BE2C (cell line): Measurements from ENCODE around the gene HDAC3. TPM values are rescaled to one million over a fixed set of nuclear protein-coding genes. Genes with fewer than 3 reads are reported as not detected.
A peak's percentile ranks its signal among the peaks of the same experiment; 100 is the strongest.

ENCODE experiments used
- DNase-seq: peaks from one replicate; pipeline ENCODE4 v3.0.0-alpha.2; 2020
- H3K27me3 ChIP-seq: fragments of 250-450 bp; sonication (Bioruptor Pico); 2 replicates; pipeline ENCODE4 v1.5.1; 2020; ENCODE audit warnings: mild to moderate bottlenecking
- H3K36me3 ChIP-seq: fragments of 250-450 bp; sonication (Bioruptor Pico); 2 replicates; pipeline ENCODE4 v1.5.1; 2020; ENCODE audit warnings: mild to moderate bottlenecking
- H3K4me1 ChIP-seq: fragments of 250-450 bp; sonication (Bioruptor Pico); 2 replicates; pipeline ENCODE4 v1.5.1; 2020
- H3K4me3 ChIP-seq: 2 replicates; pipeline ENCODE4 v1.5.1; 2011; ENCODE audit warnings: low read depth, low read length
- H3K9me3 ChIP-seq: fragments of 250-450 bp; sonication (Bioruptor Pico); 2 replicates; pipeline ENCODE4 v1.5.1; 2020
- polyA plus RNA-seq: library from polyadenylated mRNA; unstranded; fragments of >200 nt; gene quantifications from one replicate; pipeline ENCODE4 v1.2.1, GENCODE V29; 2012; ENCODE audit warnings: low read depth, missing spikeins; ENCODE audit not compliant: insufficient read length, insufficient read depth
- TF ChIP-seq, protein P1 (sequence below): IDR thresholded peaks from 2 replicates; pipeline ENCODE4 v1.5.1; 2012; ENCODE audit warnings: mild to moderate bottlenecking, low read depth, low read length

HDAC3 gene
- 109 TPM for polyA plus RNA-seq

DNA sequence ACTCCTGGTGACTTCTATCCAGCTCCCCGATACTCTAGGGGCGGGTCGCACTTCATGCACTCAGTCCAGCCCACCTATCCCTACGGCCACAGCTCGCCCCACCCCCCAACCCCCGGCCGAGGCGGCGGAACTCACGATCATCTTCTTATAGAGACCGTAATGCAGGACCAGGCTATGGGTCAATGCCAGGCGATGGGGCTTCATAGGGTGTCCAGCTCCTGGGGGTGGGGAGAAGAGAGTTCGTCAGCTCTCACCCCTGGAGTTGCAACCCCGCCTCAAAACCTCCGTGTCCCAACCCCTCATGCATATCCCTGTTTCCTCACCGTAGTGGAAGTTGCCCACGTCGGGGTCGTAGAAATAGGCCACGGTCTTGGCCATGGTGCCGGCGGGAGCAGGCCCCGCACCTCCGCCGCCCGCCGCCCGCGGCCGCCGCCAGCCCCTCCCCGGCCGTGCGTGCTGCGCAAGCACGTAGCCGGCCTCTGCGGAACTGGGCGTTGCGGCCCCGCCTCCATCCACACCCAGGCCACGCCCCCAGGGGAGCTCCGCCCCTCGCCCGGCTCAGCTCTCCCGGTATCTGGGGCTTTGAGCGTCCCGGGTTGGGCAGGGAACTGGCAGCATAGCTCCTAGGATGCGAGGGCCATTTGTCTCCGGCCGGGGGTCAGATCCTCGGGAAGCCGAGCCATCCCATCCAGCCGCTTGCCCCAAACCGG lies at the start of gene HDAC3, which contains the start of gene RELL2:
TSS of gene HDAC3 (minus strand) at position 437 of the 710 bp plus-strand sequence. CDS start at position 378, 59 bp downstream.
TSS of gene RELL2 (plus strand) at position 585 of the 710 bp plus-strand sequence. CDS start 1,229 bp downstream, outside the sequence.
- peaks cover 3% of the 10 kb centered on the region for H3K4me1 ChIP-seq
- DNase-seq: peak; percentile 98
- TF ChIP-seq, protein P1, sequence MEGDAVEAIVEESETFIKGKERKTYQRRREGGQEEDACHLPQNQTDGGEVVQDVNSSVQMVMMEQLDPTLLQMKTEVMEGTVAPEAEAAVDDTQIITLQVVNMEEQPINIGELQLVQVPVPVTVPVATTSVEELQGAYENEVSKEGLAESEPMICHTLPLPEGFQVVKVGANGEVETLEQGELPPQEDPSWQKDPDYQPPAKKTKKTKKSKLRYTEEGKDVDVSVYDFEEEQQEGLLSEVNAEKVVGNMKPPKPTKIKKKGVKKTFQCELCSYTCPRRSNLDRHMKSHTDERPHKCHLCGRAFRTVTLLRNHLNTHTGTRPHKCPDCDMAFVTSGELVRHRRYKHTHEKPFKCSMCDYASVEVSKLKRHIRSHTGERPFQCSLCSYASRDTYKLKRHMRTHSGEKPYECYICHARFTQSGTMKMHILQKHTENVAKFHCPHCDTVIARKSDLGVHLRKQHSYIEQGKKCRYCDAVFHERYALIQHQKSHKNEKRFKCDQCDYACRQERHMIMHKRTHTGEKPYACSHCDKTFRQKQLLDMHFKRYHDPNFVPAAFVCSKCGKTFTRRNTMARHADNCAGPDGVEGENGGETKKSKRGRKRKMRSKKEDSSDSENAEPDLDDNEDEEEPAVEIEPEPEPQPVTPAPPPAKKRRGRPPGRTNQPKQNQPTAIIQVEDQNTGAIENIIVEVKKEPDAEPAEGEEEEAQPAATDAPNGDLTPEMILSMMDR: no peak
- H3K9me3 ChIP-seq: no peaks in the 10 kb centered on the region
- H3K36me3 ChIP-seq: peaks cover 6% of the 10 kb centered on the region; the same call in 1 of the 2 replicates
- peak within 1 kb of the TSS; percentile 96 for H3K4me3 ChIP-seq
- H3K27me3 ChIP-seq: no peaks in the 10 kb centered on the region

DNA sequence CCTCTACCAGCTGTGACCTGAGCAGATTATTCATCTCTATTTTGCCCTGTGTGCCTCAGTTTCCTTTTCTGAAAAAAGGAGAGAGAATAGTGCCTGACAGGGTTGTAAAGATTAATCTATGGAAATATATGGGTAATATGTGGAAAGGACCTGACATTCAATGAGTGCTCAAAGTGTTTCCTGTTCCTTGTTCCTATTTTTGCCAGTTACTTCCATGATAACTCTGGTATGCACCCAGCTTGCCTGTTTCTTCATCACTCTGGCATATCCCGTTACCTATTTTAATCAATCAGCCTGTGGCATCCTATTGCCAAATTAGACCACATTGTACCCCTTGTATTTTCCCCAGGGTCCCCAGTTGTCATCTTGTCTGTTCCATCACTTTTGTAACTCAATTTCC lies 48.9 kb upstream of the HDAC3 start:
- Histone ChIP-seq H3K27me3 (no peaks in the 10 kb centered on the region), H3K36me3 (no peaks in the 10 kb centered on the region), H3K4me3 (no peak overlapping the region), H3K9me3 (no peaks in the 10 kb centered on the region), H3K4me1 (peaks cover 6% of the 10 kb centered on the region)
- no peak for DNase-seq
- TF ChIP-seq, protein P1: no peak

DNA sequence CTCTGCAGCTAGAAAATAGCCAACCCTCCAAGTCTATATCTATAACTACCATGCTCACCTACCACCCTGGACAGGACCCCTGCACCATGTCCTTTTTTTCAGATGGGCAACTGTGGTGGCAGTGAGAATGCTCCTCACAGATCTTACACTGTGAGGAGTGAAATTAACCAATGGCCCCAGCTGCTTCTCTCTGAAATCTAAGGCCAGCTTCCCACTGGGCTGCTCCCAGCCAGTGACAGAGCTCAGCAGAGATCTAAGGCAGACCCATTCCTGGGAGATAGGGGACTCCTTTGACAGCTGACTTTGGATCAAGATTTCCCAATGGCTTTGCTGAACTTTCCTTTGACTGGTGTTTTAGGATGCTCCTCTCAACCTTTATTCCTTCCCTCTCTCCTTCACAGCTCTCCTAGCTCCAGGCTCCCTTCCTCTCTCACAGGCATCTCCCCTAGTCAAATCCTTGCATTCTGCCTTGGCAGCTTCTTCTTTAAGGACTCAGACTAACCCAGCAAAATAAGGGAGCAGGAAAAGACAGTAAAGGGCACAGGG lies 47.0 kb upstream of the HDAC3 start:
- TF ChIP-seq, protein P1: no peak
- peaks cover 11% of the 10 kb centered on the region for H3K4me1 ChIP-seq
- peaks cover 10% of the 10 kb centered on the region; the same call in 1 of the 2 replicates for H3K36me3 ChIP-seq
- no peak for DNase-seq
- no peak overlapping the region for H3K4me3 ChIP-seq
- H3K9me3 ChIP-seq: no peaks in the 10 kb centered on the region
- H3K27me3 ChIP-seq: no peaks in the 10 kb centered on the region

DNA sequence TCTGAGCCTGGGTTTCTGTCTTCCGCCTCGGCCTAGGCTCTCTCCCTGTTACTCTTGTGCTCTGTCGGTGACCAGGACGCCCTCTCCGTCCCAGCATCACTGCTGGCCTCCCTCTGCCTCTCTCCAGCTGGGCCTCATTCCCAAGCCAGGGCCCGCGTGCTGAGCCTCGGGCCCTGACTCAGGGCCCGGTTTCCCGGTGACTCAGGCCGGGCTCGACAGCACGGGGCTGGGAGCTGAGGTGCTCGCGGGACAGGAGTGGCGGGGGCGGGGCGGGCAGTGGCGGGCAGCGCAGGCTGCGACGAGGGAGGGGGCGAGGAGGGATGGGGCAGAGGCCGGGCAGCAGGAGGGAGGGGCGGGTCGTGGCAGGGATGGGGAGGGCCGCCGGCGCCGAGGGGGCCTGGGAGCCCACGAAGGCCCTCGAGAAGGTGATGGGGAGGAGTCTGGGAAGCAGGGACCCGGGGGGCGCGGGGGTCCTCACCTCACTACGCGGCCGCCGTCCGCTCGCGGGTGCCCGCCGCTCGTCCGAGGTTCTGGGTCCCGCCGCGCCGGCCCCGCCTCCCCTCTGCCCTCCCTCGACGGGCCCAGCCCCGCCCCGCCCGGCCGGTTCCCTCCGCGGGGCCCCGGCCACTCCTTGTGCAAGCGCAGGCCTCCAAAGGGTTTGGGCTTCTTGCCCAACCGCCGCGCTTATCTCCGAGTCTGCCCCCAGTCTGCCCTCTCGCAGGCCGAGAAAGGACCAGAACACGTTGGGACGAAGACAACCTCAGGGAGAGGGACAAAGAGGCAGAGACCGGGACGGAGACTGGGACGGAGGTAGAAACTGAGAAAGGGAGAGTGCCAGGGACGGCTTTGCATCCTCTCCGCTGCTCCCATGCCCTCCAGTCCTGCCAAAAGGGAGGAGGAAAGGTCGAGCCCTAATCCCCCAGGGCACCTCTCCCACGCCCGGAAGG lies 45.3 kb upstream of the HDAC3 start, which contains the start of gene ARAP3:
TSS of gene ARAP3 (minus strand) at position 536 of the 947 bp plus-strand sequence. CDS start 1,744 bp downstream, outside the sequence.
- Histone ChIP-seq H3K36me3 (peaks cover 11% of the 10 kb centered on the region; the same call in 1 of the 2 replicates), H3K27me3 (no peaks in the 10 kb centered on the region), H3K4me1 (peaks cover 11% of the 10 kb centered on the region), H3K9me3 (no peaks in the 10 kb centered on the region), H3K4me3 (peak within 1 kb of the TSS; percentile 71)
- DNase-seq: peak; percentile 85
- TF ChIP-seq, protein P1: no peak

DNA sequence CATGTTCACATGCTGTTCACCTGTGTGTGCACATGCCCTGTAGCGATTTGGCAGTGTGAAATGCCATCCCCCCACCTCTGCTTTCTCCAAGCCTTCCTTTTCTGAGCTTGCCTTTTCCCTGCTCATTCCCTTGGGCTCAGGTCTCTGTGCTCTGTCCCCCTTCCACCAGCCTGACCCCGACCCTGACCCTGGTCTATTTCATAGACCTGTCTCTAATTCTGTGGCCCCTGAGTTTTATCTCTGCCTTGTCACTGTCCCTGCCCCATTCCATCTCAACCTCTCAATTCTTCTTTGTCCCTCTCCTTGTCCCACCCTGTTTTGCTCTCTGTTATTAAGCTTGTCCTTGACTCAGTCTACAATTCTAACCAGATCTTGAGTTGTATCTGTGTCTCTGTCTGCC lies 44.6 kb upstream of the HDAC3 start:
- Histone ChIP-seq H3K4me1 (peaks cover 11% of the 10 kb centered on the region), H3K9me3 (no peaks in the 10 kb centered on the region), H3K4me3 (peak overlapping the region; percentile 71), H3K36me3 (peaks cover 11% of the 10 kb centered on the region; the same call in 1 of the 2 replicates), H3K27me3 (no peaks in the 10 kb centered on the region)
- DNase-seq: no peak
- TF ChIP-seq, protein P1: no peak
